HG03378 (cell line): ENCODE data around the gene CYP4V2.
"Not testable (repeated sequence)": the region's sequence is repeated elsewhere in the genome, so short reads cannot be mapped to it uniquely, and the experiment has no call there.

Experiments used
- ATAC-seq: cut with Tn5 transposase; IDR thresholded peaks from one replicate; pipeline ENCODE4 v1.9.1; 2021; ENCODE audit warnings: mild to moderate bottlenecking, moderate library complexity; ENCODE audit not compliant: unreplicated experiment

Gene CYP4V2

GRCh38 chr4:186227744-186228513 lies 36.6 kb downstream of the CYP4V2 start:
- ATAC-seq, result no peak

- no peak for ATAC-seq
Observed at GRCh38 chr4:186228514-186228894, 37.1 kb downstream of the CYP4V2 start.

- no peak for ATAC-seq
Observed at GRCh38 chr4:186234367-186234766, 43.0 kb downstream of the CYP4V2 start.

- ATAC-seq, result no peak
Observed at GRCh38 chr4:186236126-186236525, 44.8 kb downstream of the CYP4V2 start.

GRCh38 chr4:186240452-186240847 lies 49.1 kb downstream of the CYP4V2 start:
- ATAC-seq, result no peak

- ATAC-seq, result no peak
Observed at GRCh38 chr4:186240848-186241491, 49.6 kb downstream of the CYP4V2 start.

- no peak for ATAC-seq
Observed at GRCh38 chr4:186241616-186242015, 50.2 kb downstream of the CYP4V2 start.

GRCh38 chr4:186242031-186242430 lies 50.7 kb downstream of the CYP4V2 start:
- ATAC-seq, result not testable (repeated sequence)

GRCh38 chr4:186243331-186243730 lies 52.0 kb downstream of the CYP4V2 start:
- ATAC-seq, result no peak

- ATAC-seq, result no peak
Observed at GRCh38 chr4:186244835-186245234, 53.5 kb downstream of the CYP4V2 start.

- not testable (repeated sequence) for ATAC-seq
Observed at GRCh38 chr4:186247062-186247752, 55.8 kb downstream of the CYP4V2 start.

GRCh38 chr4:186248643-186249042 lies 57.3 kb downstream of the CYP4V2 start:
- no peak for ATAC-seq

- no peak for ATAC-seq
Observed at GRCh38 chr4:186249785-186250754, 58.7 kb downstream of the CYP4V2 start.

- ATAC-seq, result no peak
Observed at GRCh38 chr4:186250760-186251159, 59.4 kb downstream of the CYP4V2 start.

GRCh38 chr4:186255122-186255521 lies 63.8 kb downstream of the CYP4V2 start:
- no peak for ATAC-seq

GRCh38 chr4:186258216-186258811 lies 66.9 kb downstream of the CYP4V2 start:
- ATAC-seq, result no peak

GRCh38 chr4:186260117-186260503 lies 68.7 kb downstream of the CYP4V2 start:
- no peak for ATAC-seq
